Endothelial cell of umbilical vein (primary cell): ENCODE measurements around the gene HAUS7. TPM values are rescaled to one million over a fixed set of nuclear protein-coding genes. Genes with fewer than 3 reads are reported as not detected.

Source experiments
- BruUV-seq: library from RNA; stranded (reverse); fragments of 400-500 nt; replicated peaks from 2 replicates; lab custom pipeline; 2021; lab: Mats Ljungman, UMichigan
- CTCF ChIA-PET: fragments of 300-600, 350-600 bp; sonication (Branson Sonifier 250); formaldehyde crosslinking; loops from one replicate; lab custom pipeline; 2021; ENCODE audit warnings: antibody characterized with exemption, inconsistent platforms; lab: Charles Lee
- POLR2A ChIA-PET: fragments of 300-600, 350-600 bp; sonication (Branson Sonifier 250); formaldehyde crosslinking; loops from one replicate; lab custom pipeline; 2021; ENCODE audit warnings: antibody characterized with exemption, inconsistent platforms; lab: Charles Lee
- DNase-seq: peaks from one replicate; pipeline ENCODE4 v3.0.0-alpha.2; 2011; ENCODE audit warnings: low read depth, low spot score
- FAIRE-seq: peaks from 2 replicates; lab custom pipeline; 2011; peaks lifted over from hg19 to GRCh38; lab: Jason Lieb, UNC
- H2AFZ ChIP-seq: 2 replicates; pipeline ENCODE4 v1.6.0; 2012; ENCODE audit warnings: low read depth, low read length, control low read depth, inconsistent platforms
- H3K27ac ChIP-seq: 2 replicates; pipeline ENCODE4 v1.5.1; 2011; ENCODE audit warnings: low read depth, mild to moderate bottlenecking, control low read depth, low read length, moderate library complexity; ENCODE audit not compliant: insufficient read depth
- H3K27me3 ChIP-seq, 2 experiments: 2 replicates each; pipeline versions ENCODE4 v1.6.0 to v1.6.1; 2011; ENCODE audit warnings: low read length in 2 of 2, mixed read lengths in 1 of 2; ENCODE audit not compliant: control insufficient read depth in 2 of 2, insufficient read depth in 2 of 2
- H3K36me3 ChIP-seq, 2 experiments: 2 replicates in 1 of 2; 3 replicates in 1 of 2; pipeline ENCODE4 v1.5.1; 2011; ENCODE audit warnings: low read length in 2 of 2, mild to moderate bottlenecking in 1 of 2, moderate library complexity in 1 of 2; ENCODE audit not compliant: control insufficient read depth in 2 of 2, insufficient read depth in 2 of 2; ENCODE audit errors: extremely low read depth in 1 of 2
- H3K4me1 ChIP-seq: 3 replicates; pipeline ENCODE4 v1.5.1; 2011; ENCODE audit warnings: mild to moderate bottlenecking, low read length; ENCODE audit not compliant: control insufficient read depth, insufficient read depth; ENCODE audit errors: extremely low read depth
- H3K4me2 ChIP-seq: 2 replicates; pipeline ENCODE4 v1.6.1; 2011; ENCODE audit warnings: low read length, control low read depth, mixed read lengths; ENCODE audit not compliant: insufficient read depth
- H3K4me3 ChIP-seq, 3 experiments: fragments of 200-600 bp in 1 of 3; sonication (generic), shearing (Covaris generic) in 1 of 3; replicated peaks in 1 of 3; 2 replicates each; pipeline ENCODE4 v1.5.1; 2011 to 2016; ENCODE audit warnings: control low read depth in 3 of 3, low read length in 3 of 3, mild to moderate bottlenecking in 2 of 3, inconsistent platforms in 1 of 3, low read depth in 1 of 3, moderate library complexity in 1 of 3; ENCODE audit not compliant: insufficient read depth in 1 of 3
- H3K79me2 ChIP-seq: 2 replicates; pipeline ENCODE4 v1.6.0; 2012; ENCODE audit warnings: low read length, inconsistent platforms; ENCODE audit not compliant: control insufficient read depth, insufficient read depth
- H3K9ac ChIP-seq: replicated peaks from 2 replicates; pipeline ENCODE3; 2011; ENCODE audit warnings: low read length, control low read depth; ENCODE audit not compliant: insufficient read depth; ENCODE audit errors: extremely low read depth
- H3K9me1 ChIP-seq: replicated peaks from 3 replicates; pipeline ENCODE4 v1.6.0; 2011; ENCODE audit warnings: mild to moderate bottlenecking, low read length; ENCODE audit not compliant: control insufficient read depth, insufficient read depth; ENCODE audit errors: extremely low read depth
- H3K9me3 ChIP-seq: replicated peaks from 2 replicates; pipeline ENCODE4 v1.5.1; 2012; ENCODE audit warnings: low read length, inconsistent platforms; ENCODE audit not compliant: control insufficient read depth, insufficient read depth
- H4K20me1 ChIP-seq: replicated peaks from 2 replicates; pipeline ENCODE3; 2011; ENCODE audit warnings: mild to moderate bottlenecking, low read length; ENCODE audit not compliant: control insufficient read depth, insufficient read depth; ENCODE audit errors: extremely low read depth
- CTCF ChIP-seq, 2 donors: IDR thresholded peaks; 1 replicate in 1 of 2; 2 replicates in 1 of 2; pipeline ENCODE4 v1.5.1; 2011; ENCODE audit warnings: low read length in 2 of 2, mild to moderate bottlenecking in 2 of 2, moderate library complexity in 2 of 2, control low read depth in 1 of 2, inconsistent platforms in 1 of 2, low read depth in 1 of 2; ENCODE audit not compliant: insufficient read depth in 1 of 2; ENCODE audit errors: extremely low read depth in 1 of 2
- EZH2 ChIP-seq: IDR thresholded peaks from 2 replicates; pipeline ENCODE4 v1.6.1; 2012; ENCODE audit warnings: borderline replicate concordance, low read depth, mild to moderate bottlenecking, moderate library complexity, low read length, inconsistent platforms; ENCODE audit not compliant: severe bottlenecking
- FOS ChIP-seq: IDR thresholded peaks from 2 replicates; pipeline ENCODE4 v1.6.1; 2011; ENCODE audit warnings: mild to moderate bottlenecking, low read length, moderate library complexity, borderline replicate concordance; ENCODE audit not compliant: insufficient read depth
- GATA2 ChIP-seq: IDR thresholded peaks from 2 replicates; pipeline ENCODE4 v1.7.0; 2011; ENCODE audit warnings: low read depth, mild to moderate bottlenecking, moderate library complexity, mixed read lengths, low read length; ENCODE audit not compliant: insufficient read length, insufficient read depth
- JUN ChIP-seq: IDR thresholded peaks from 2 replicates; pipeline ENCODE4 v1.6.1; 2011; ENCODE audit warnings: borderline replicate concordance, low read depth; ENCODE audit not compliant: insufficient read length, insufficient read depth
- MAX ChIP-seq: IDR thresholded peaks from 2 replicates; pipeline ENCODE4 v1.6.1; 2011; ENCODE audit not compliant: insufficient read depth, insufficient read length
- MYC ChIP-seq: IDR thresholded peaks from one replicate; pipeline ENCODE4 v1.6.1; 2011; ENCODE audit warnings: mild to moderate bottlenecking, low read depth, low read length
- POLR2A ChIP-seq: IDR thresholded peaks from 2 replicates; pipeline ENCODE4 v1.6.1; 2012; ENCODE audit warnings: low read depth, mild to moderate bottlenecking, control low read depth, low read length
- POLR2AphosphoS5 ChIP-seq: IDR thresholded peaks from 2 replicates; pipeline ENCODE4 v1.6.1; 2012; ENCODE audit warnings: low read depth, mild to moderate bottlenecking, control low read depth, low read length, moderate library complexity; ENCODE audit not compliant: insufficient read depth
- dilution Hi-C: fragments of 300-500 bp; cut with MboI; formaldehyde crosslinking; loops from one replicate; pipeline ENCODE4 v1.15.0; 2019; ENCODE audit warnings: low sequenced_read_pairs; ENCODE audit not compliant: extremely low pct_ligation_motif_present
- intact Hi-C: fragments of 100-400 bp; cut with micrococcal nuclease; formaldehyde crosslinking; loops from one replicate; pipeline ENCODE4 v1.10.0; 2022
- polyA plus RNA-seq, 4 experiments: library from polyadenylated mRNA; depleted of rRNA in 3 of 4; stranded (reverse) in 3 of 4; unstranded in 1 of 4; fragments of >200 nt; gene quantifications; 2 replicates each; pipeline versions ENCODE4 v1.2.1 to v1.2.3, GENCODE V29; 2011 to 2012; ENCODE audit warnings: missing spikeins in 1 of 4
- total RNA-seq: library from RNA; stranded (reverse); gene quantifications from 2 replicates; pipeline ENCODE4 v1.2.3, GENCODE V29; 2021

The HAUS7 gene
- total and polyA plus RNA-seq, 2 donors (not counting 3 experiments of a cell fraction or from before 2014, with no cell fraction given) = 31.0 to 46.4 TPM

- ChIA-PET CTCF (interaction anchor here (1.4 to 9.4 kb wide), 3 partner anchors 15 to 31 kb away, joined by 7 to 189 read pairs (median 13); partner anchors contain the start of gene HAUS7), POLR2A (interaction anchor here (0.7 to 1.7 kb wide), 3 partner anchors 15 to 19 kb away, joined by 4 to 12 read pairs (median 7); no protein-coding TSS in a partner anchor)
- intact Hi-C loops (no loop called here), dilution Hi-C loops (no loop called here)
- DNase-seq (no peak), FAIRE-seq (no peak)
- Histone ChIP-seq H3K9me1 (no peaks in the 10 kb centered on the region), H3K9me3 (no peaks in the 10 kb centered on the region), H3K36me3 (no peaks in the 10 kb centered on the region), H3K9ac (no peak overlapping the region), H3K27ac (peak overlapping the region; percentile 43), H3K27me3 (no peaks in the 10 kb centered on the region), H3K4me1 (peaks cover 57% of the 10 kb centered on the region), H2AFZ (no peak overlapping the region), H4K20me1 (no peaks in the 10 kb centered on the region), H3K4me2 (peak overlapping the region; percentile 2), H3K79me2 (peaks cover 13% of the 10 kb centered on the region), H3K4me3 (no peak overlapping the region)
- BruUV-seq = no TSS peak
- TF ChIP-seq JUN = no peak
- no peak for TF ChIP-seq POLR2A
- no peak for TF ChIP-seq FOS
- TF ChIP-seq GATA2 = no peak
- TF ChIP-seq MAX = no peak
- no peak for TF ChIP-seq EZH2
- TF ChIP-seq MYC = no peak
- no peak for TF ChIP-seq POLR2AphosphoS5
- no peak for TF ChIP-seq CTCF (IDR thresholded peaks at IDR 0.05; ENCODE audit: extremely low read depth in 1 of 2, insufficient read depth in 1 of 2, low read depth in 1 of 2, low read length in 2 of 2)
Measured at GRCh38 chrX:153491351-153491914, 21.1 kb upstream of the HAUS7 start.
